ENCODE measurements around the gene NTPCR.
"Not testable (repeated sequence)": the region's sequence is repeated elsewhere in the genome, so short reads cannot be mapped to it uniquely, and the experiment has no call there.

The NTPCR gene

GRCh38 chr1:232921381-232921780 lies 29.0 kb upstream of the NTPCR start:
- TF ChIP-seq CTCF (conservative IDR thresholded peaks at IDR 0.05), result no peak
- no peak overlapping the region for H3K27ac ChIP-seq

GRCh38 chr1:232922485-232922884 lies 27.9 kb upstream of the NTPCR start:
- no peak for TF ChIP-seq CTCF (conservative IDR thresholded peaks at IDR 0.05)
- H3K27ac ChIP-seq, result no peak overlapping the region

GRCh38 chr1:232923739-232924386 lies 26.5 kb upstream of the NTPCR start:
- H3K27ac ChIP-seq, result no peak overlapping the region
- TF ChIP-seq CTCF (conservative IDR thresholded peaks at IDR 0.05), result no peak

- H3K27ac ChIP-seq, result no peak overlapping the region
- TF ChIP-seq CTCF (conservative IDR thresholded peaks at IDR 0.05), result no peak
These were observed 25.5 kb upstream of the NTPCR start for GRCh38 chr1:232924874-232925273.

- TF ChIP-seq CTCF (conservative IDR thresholded peaks at IDR 0.05), result no peak
- H3K27ac ChIP-seq, result no peak overlapping the region
These were observed 24.8 kb upstream of the NTPCR start for GRCh38 chr1:232925421-232926220.

- H3K27ac ChIP-seq, result not testable (repeated sequence)
These were observed 23.2 kb upstream of the NTPCR start for GRCh38 chr1:232927166-232927565.

- H3K27ac ChIP-seq, result no peak overlapping the region
- no peak for TF ChIP-seq CTCF (conservative IDR thresholded peaks at IDR 0.05)
These were observed 22.4 kb upstream of the NTPCR start for GRCh38 chr1:232927830-232928505.
